Heart right ventricle (tissue), 16 donors: ENCODE measurements around the gene L3MBTL4. TPM values are rescaled to one million over a fixed set of nuclear protein-coding genes. Genes with fewer than 3 reads are reported as not detected.
"Not testable (repeated sequence)": the region's sequence is repeated elsewhere in the genome, so short reads cannot be mapped to it uniquely, and the experiment has no call there.

ENCODE experiments used
- ATAC-seq, 8 donors: fragments of 200-7000 bp; cut with Tn5 transposase; one replicate each; pipeline ENCODE4 v1.9.1; 2020; ENCODE audit warnings: mild to moderate bottlenecking in 8 of 8, moderate library complexity in 8 of 8, moderate number of reproducible peaks in 1 of 8
- DNase-seq, 2 donors: peaks; one replicate each; pipeline ENCODE4 v3.0.0-alpha.2; 2020
- H3K27ac ChIP-seq, 10 donors: fragments of 200-600 bp; sonication (generic) in 2 of 10; one replicate each; pipeline versions ENCODE4 v1.5.0 to v1.8.0; 2020 to 2022; ENCODE audit warnings: mild to moderate bottlenecking in 3 of 10
- H3K27me3 ChIP-seq, 7 donors: fragments of 200-600 bp; one replicate each; pipeline ENCODE4 v1.8.0; 2021 to 2022; ENCODE audit warnings: mild to moderate bottlenecking in 2 of 7
- H3K36me3 ChIP-seq, 9 donors: fragments of 200-600 bp; sonication (generic) in 1 of 9; one replicate each; pipeline versions ENCODE4 v1.5.0 to v1.8.0; 2020 to 2022; ENCODE audit warnings: mild to moderate bottlenecking in 2 of 9
- H3K4me1 ChIP-seq, 9 donors: fragments of 200-600 bp; sonication (generic) in 1 of 9; one replicate each; pipeline versions ENCODE4 v1.5.0 to v1.8.0; 2020 to 2022; ENCODE audit warnings: mild to moderate bottlenecking in 4 of 9
- H3K4me3 ChIP-seq, 10 donors: fragments of 200-600 bp; sonication (generic) in 2 of 10; one replicate each; pipeline versions ENCODE4 v1.5.0 to v1.8.0; 2020 to 2022; ENCODE audit warnings: mild to moderate bottlenecking in 7 of 10, moderate library complexity in 2 of 10
- H3K9me3 ChIP-seq, 11 donors: fragments of 200-600 bp in 10 of 11; sonication (generic) in 2 of 11; one replicate each; pipeline versions ENCODE4 v1.5.0 to v1.8.0; 2013 to 2022; ENCODE audit warnings: mild to moderate bottlenecking in 2 of 11, control low read depth in 1 of 11, moderate library complexity in 1 of 11
- CTCF ChIP-seq, 9 donors: fragments of 200-600 bp; sonication (generic) in 2 of 9; IDR thresholded peaks; one replicate each; pipeline versions ENCODE4 v1.5.0 to v1.8.0; 2021 to 2022; ENCODE audit warnings: antibody characterized with exemption in 9 of 9, mild to moderate bottlenecking in 5 of 9, moderate library complexity in 1 of 9
- WGBS, 2 donors: extraction: QIAGEN DNeasy Blood & Tissue Kit; methylation state at CpG; one replicate each; pipeline ENCODE4 v1.1.7; 2013; ENCODE audit warnings: inconsistent platforms in 1 of 2; 5-methylcytosine and 5-hydroxymethylcytosine counted together
- intact Hi-C, 10 donors: fragments of 100-400 bp; cut with DNase I; formaldehyde crosslinking; loops; one replicate each; pipeline versions ENCODE4 v1.11.1 to v1.14.2; 2022
- polyA plus RNA-seq, 2 donors: library from polyadenylated mRNA; stranded (reverse); fragments of 200-250 nt; gene quantifications; one replicate each; pipeline ENCODE4 v1.2.3, GENCODE V29; 2013
- total RNA-seq, 10 donors: library from RNA; stranded (reverse); fragmentation: NEBNext Ultra II Directional in 3 of 10; extraction: Animal tissue kit (Norgen Biotek cat#: 25700) in 3 of 10; gene quantifications; one replicate each; pipeline versions ENCODE4 v1.2.1 to v1.2.4, GENCODE V29; 2021 to 2023
- donor health status: Arrhythmogenic right ventricular cardiomyopathy.
- donor health status: ischemic (EF 13 %, LVEDD 7.1; RV severe dilation, severe dysfunction).
- donor health status: healthy with polysubstance abuse.
- donor health status: DM: no; HTN: yes; CAD: no.
- donor health status: DM: no; HTN: no; CAD: no.
- donor health status: ischemic (EF 25% LVEDD 6.9; RV normal size, moderate dysfunction).
- donor health status: ischemic (EF 25% LVEDD 5.7; RV mildly dilated, moderate dysfunction).
- donor health status: healthy.
- donor health status: DM: yes; HTN: yes; CAD: no.
- donor health status: Ischemic cardiomyopathy.
- donor health status: ischemic (EF 35%, LVEDD 5.7; RV mildly dilated, moderate dysfunction).
- donor health status: nonischemic (EF 11% LVEDD 7.7; RV severe dilation, severe dysfunction).
- donor health status: DM: yes; HTN: yes; CAD: no.
- donor health status: PGD.
- donor health status: ischemic (EF 29% LVEDD 5.4; RV normal size, mild dysfunction).
- donor health status: nonischemic (EF 23%, LVEDD 6.1; RV moderate dilation, normal function).

Gene L3MBTL4
- total and polyA plus RNA-seq, 12 donors: 0.54 to 3.2 (median 1.3) TPM

- TF ChIP-seq CTCF (IDR thresholded peaks at IDR 0.05): no peak
- ATAC-seq (peak in 1 of 8 donors; percentile 21), DNase-seq (no peak)
- intact Hi-C loops: no loop called here
- no peak overlapping the region for H3K4me3 ChIP-seq
- H3K4me1 ChIP-seq: no peaks in the 10 kb centered on the region
- H3K9me3 ChIP-seq: no peaks in the 10 kb centered on the region
- H3K36me3 ChIP-seq: no peaks in the 10 kb centered on the region
- 44 to 65% methylated on average over 4 of the region's 4 CpGs for WGBS, 2 donors
- no peak overlapping the region for H3K27ac ChIP-seq
- no peaks in the 10 kb centered on the region for H3K27me3 ChIP-seq
Measured at GRCh38 chr18:6281874-6282273, 132.8 kb downstream of the L3MBTL4 start.

- no peaks in the 10 kb centered on the region for H3K4me1 ChIP-seq
- H3K27me3 ChIP-seq: no peaks in the 10 kb centered on the region
- TF ChIP-seq CTCF (IDR thresholded peaks at IDR 0.05): no peak
- H3K9me3 ChIP-seq: no peaks in the 10 kb centered on the region
- intact Hi-C loops: no loop called here
- no peak overlapping the region for H3K4me3 ChIP-seq
- 87 to 90% methylated on average over 2 of the region's 2 CpGs for WGBS, 2 donors
- no peak for DNase-seq
- H3K36me3 ChIP-seq: no peaks in the 10 kb centered on the region
- no peak for ATAC-seq
- H3K27ac ChIP-seq: no peak overlapping the region
Measured at GRCh38 chr18:6280211-6280743, 134.4 kb downstream of the L3MBTL4 start.

GRCh38 chr18:6279308-6279707, 135.4 kb downstream of the L3MBTL4 start:
- TF ChIP-seq CTCF (IDR thresholded peaks at IDR 0.05): no peak
- Histone ChIP-seq H3K27me3 (no peaks in the 10 kb centered on the region), H3K27ac (no peak overlapping the region), H3K36me3 (no peaks in the 10 kb centered on the region), H3K9me3 (no peaks in the 10 kb centered on the region), H3K4me3 (no peak overlapping the region), H3K4me1 (no peaks in the 10 kb centered on the region)
- intact Hi-C loops: no loop called here
- 50 to 52% methylated on average over 1 of the region's 1 CpG for WGBS, 2 donors
- ATAC-seq (no peak), DNase-seq (no peak)

GRCh38 chr18:6273423-6273822, 141.3 kb downstream of the L3MBTL4 start:
- Histone ChIP-seq H3K36me3 (no peaks in the 10 kb centered on the region), H3K27me3 (peaks cover 0 to 9% (median 0%) of the 10 kb centered on the region in 7 donors), H3K9me3 (no peaks in the 10 kb centered on the region), H3K4me1 (no peaks in the 10 kb centered on the region), H3K4me3 (no peak overlapping the region), H3K27ac (no peak overlapping the region)
- ATAC-seq (no peak), DNase-seq (no peak)
- 41 to 46% methylated on average over 4 of the region's 6 CpGs for WGBS, 2 donors
- TF ChIP-seq CTCF (IDR thresholded peaks at IDR 0.05): no peak
- intact Hi-C loops: no loop called here

- H3K9me3 ChIP-seq, ATAC-seq, H3K27ac ChIP-seq, H3K4me3 ChIP-seq, intact Hi-C loops, H3K4me1 ChIP-seq, H3K27me3 ChIP-seq, DNase-seq, H3K36me3 ChIP-seq: not testable (repeated sequence)
- 54% methylated on average over 9 to 10 of the region's 10 CpGs for WGBS, 2 donors
Measured at GRCh38 chr18:6272144-6272543, 142.6 kb downstream of the L3MBTL4 start.
